ENCODE data around the gene TSEN2. TPM values are rescaled to one million over a fixed set of nuclear protein-coding genes. Genes with fewer than 3 reads are reported as not detected.

Gene TSEN2
- total and polyA plus RNA-seq, 2 of the 13 experiments (the other 11 are each of a cell fraction or from before 2014, with no cell fraction given) = 11.0 to 17.3 TPM

DNA sequence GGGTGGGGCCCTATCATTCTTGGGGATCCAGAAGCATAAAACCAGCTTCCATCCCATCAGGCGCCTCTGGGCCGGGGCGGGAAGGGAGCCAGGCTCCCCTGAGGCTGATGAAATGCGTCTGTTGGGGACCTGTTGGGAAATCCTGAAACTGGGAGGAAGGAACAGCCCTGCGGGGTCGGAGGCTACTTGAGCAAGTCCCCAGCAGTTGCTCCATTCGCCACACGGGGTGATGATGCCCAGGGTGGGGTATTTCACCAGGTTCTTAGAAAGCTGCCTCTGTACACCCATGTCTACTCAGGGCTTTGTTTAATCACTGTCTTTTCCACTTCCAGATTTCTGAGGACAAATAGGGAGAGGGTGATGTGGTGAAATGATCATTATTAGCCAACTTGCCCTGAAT, 25.4 kb upstream of the TSEN2 start:
- TF ChIP-seq TBP (CRISPR knock-in tag; IDR thresholded peaks at IDR 0.05) (no peak), ZNF549 (CRISPR knock-in tag; IDR thresholded peaks at IDR 0.05) (no peak), PRMT3 (CRISPR knock-in tag; IDR thresholded peaks at IDR 0.05; ENCODE audit: borderline replicate concordance, low read depth) (no peak), ZNF430 (CRISPR knock-in tag; IDR thresholded peaks at IDR 0.05) (no peak), ZSCAN12 (CRISPR knock-in tag; IDR thresholded peaks at IDR 0.05) (no peak), RBAK (CRISPR knock-in tag; IDR thresholded peaks at IDR 0.05) (no peak), ZKSCAN5 (CRISPR knock-in tag; IDR thresholded peaks at IDR 0.05) (no peak), ZFAT (CRISPR knock-in tag; conservative IDR thresholded peaks at IDR 0.05) (no peak), SAFB2 (CRISPR knock-in tag; IDR thresholded peaks at IDR 0.05; ENCODE audit: borderline replicate concordance, low read depth) (no peak), SRF (IDR thresholded peaks at IDR 0.05; ENCODE audit: low read depth, low read length) (no peak), ZNF746 (CRISPR knock-in tag; IDR thresholded peaks at IDR 0.05) (no peak)
- TF ChIP-seq, protein P1, sequence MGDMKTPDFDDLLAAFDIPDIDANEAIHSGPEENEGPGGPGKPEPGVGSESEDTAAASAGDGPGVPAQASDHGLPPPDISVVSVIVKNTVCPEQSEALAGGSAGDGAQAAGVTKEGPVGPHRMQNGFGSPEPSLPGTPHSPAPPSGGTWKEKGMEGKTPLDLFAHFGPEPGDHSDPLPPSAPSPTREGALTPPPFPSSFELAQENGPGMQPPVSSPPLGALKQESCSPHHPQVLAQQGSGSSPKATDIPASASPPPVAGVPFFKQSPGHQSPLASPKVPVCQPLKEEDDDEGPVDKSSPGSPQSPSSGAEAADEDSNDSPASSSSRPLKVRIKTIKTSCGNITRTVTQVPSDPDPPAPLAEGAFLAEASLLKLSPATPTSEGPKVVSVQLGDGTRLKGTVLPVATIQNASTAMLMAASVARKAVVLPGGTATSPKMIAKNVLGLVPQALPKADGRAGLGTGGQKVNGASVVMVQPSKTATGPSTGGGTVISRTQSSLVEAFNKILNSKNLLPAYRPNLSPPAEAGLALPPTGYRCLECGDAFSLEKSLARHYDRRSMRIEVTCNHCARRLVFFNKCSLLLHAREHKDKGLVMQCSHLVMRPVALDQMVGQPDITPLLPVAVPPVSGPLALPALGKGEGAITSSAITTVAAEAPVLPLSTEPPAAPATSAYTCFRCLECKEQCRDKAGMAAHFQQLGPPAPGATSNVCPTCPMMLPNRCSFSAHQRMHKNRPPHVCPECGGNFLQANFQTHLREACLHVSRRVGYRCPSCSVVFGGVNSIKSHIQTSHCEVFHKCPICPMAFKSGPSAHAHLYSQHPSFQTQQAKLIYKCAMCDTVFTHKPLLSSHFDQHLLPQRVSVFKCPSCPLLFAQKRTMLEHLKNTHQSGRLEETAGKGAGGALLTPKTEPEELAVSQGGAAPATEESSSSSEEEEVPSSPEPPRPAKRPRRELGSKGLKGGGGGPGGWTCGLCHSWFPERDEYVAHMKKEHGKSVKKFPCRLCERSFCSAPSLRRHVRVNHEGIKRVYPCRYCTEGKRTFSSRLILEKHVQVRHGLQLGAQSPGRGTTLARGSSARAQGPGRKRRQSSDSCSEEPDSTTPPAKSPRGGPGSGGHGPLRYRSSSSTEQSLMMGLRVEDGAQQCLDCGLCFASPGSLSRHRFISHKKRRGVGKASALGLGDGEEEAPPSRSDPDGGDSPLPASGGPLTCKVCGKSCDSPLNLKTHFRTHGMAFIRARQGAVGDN (CRISPR knock-in tag; IDR thresholded peaks at IDR 0.05) = peak; percentile 51
- TF ChIP-seq, protein P2, sequence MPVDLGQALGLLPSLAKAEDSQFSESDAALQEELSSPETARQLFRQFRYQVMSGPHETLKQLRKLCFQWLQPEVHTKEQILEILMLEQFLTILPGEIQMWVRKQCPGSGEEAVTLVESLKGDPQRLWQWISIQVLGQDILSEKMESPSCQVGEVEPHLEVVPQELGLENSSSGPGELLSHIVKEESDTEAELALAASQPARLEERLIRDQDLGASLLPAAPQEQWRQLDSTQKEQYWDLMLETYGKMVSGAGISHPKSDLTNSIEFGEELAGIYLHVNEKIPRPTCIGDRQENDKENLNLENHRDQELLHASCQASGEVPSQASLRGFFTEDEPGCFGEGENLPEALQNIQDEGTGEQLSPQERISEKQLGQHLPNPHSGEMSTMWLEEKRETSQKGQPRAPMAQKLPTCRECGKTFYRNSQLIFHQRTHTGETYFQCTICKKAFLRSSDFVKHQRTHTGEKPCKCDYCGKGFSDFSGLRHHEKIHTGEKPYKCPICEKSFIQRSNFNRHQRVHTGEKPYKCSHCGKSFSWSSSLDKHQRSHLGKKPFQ (CRISPR knock-in tag; IDR thresholded peaks at IDR 0.05; ENCODE audit: insufficient replicate concordance) = peak; percentile 31
- TF ChIP-seq, protein P3, sequence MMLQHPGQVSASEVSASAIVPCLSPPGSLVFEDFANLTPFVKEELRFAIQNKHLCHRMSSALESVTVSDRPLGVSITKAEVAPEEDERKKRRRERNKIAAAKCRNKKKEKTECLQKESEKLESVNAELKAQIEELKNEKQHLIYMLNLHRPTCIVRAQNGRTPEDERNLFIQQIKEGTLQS (CRISPR knock-in tag; IDR thresholded peaks at IDR 0.05) = no peak
- FAIRE-seq = no peak
- H3K4me2 ChIP-seq (ENCODE audit: low read depth, low read length) = no peak overlapping the region
- no peak overlapping the region for H3K4me3 ChIP-seq (replicated peaks in 1 of 3; ENCODE audit: insufficient read depth in 1 of 3, low read depth in 2 of 3, low read length in 3 of 3)
- ChIA-PET CTCF (ENCODE audit: low intra/inter-chr PET ratio, low total read pairs) (no interaction called here), POLR2A (no interaction called here)
- H3K27me3 ChIP-seq (ENCODE audit: control insufficient read depth in 1 of 2, insufficient read depth in 2 of 2, low read length in 2 of 2) = no peaks in the 10 kb centered on the region
- ATAC-seq = no peak
- no peaks in the 10 kb centered on the region for H3K36me3 ChIP-seq (replicated peaks in 1 of 2; ENCODE audit: control insufficient read depth in 1 of 2, insufficient read depth in 2 of 2, low read length in 2 of 2)
- no peak overlapping the region for H2AFZ ChIP-seq (ENCODE audit: low read length)
- no peaks in the 10 kb centered on the region for H3K79me2 ChIP-seq (ENCODE audit: insufficient read depth, low read length)
- in situ Hi-C loops (cut with HindIII; ENCODE audit: extremely low pct_ligation_motif_present, low pct_unique_long_range_greater_than_20kb) = no loop called here
- no peaks in the 10 kb centered on the region for H4K20me1 ChIP-seq (ENCODE audit: insufficient read depth, low read length)
- whole genome bisulfite sequencing (ENCODE audit: low lambda C conversion rate) = 40% methylated on average over 2 of the region's 8 CpGs
- no peaks in the 10 kb centered on the region for H3K9me3 ChIP-seq (ENCODE audit: low read length)
- no TSS peak for BruUV-seq (replicated peaks)
- no peak for DNase-seq (ENCODE audit: low spot score)
- H3K4me1 ChIP-seq (ENCODE audit: insufficient read depth, low read length) = peaks cover 90% of the 10 kb centered on the region
- intact Hi-C loops (cut with micrococcal nuclease; ENCODE audit: unreplicated experiment) = no loop called here
- no peak overlapping the region for H3K9ac ChIP-seq (ENCODE audit: insufficient read depth, low read depth, low read length)
- no peak overlapping the region for H3K27ac ChIP-seq (ENCODE audit: extremely low read length, insufficient read depth, low read length)
